LNCAP (cell line): ENCODE results near the gene CD74.

Source experiments
- TF ChIP-seq, protein P1 (sequence below): fragments of 450-650 bp; IDR thresholded peaks from 2 replicates; pipeline ENCODE4 v1.5.1; 2017; ENCODE audit warnings: mild to moderate bottlenecking

The CD74 gene

DNA sequence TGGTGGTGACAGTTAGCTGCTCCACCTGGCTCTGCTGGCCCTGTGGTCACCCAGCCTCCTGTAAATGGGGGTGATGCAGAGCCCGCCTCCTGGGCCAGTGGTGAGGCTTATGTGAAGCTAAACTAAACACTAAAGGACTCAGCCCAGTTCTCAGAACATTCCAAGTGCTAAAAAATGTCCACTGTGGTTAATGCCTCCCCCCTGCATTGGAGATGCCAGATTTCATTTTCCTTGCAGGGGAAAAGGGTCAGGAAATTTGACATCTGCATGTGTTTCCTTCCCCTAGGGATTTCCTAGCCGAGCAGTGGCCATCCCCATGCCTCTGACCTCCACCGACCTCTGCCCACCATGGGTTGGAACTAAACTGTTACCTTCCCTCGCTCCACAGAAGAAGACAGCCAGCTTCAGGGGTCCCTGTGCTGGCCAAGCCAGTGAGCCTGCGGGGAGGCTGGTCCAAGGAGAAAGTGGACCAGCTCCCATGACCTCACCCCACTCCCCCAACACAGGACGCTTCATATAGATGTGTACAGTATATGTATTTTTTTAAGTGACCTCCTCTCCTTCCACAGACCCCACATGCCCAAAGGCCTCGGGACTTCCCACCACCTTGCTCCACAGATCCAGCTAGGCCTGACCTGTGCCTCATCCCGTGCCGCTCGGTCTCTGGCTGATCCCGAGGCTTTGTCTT is 13.0 kb downstream of the CD74 start:
- TF ChIP-seq, protein P1, sequence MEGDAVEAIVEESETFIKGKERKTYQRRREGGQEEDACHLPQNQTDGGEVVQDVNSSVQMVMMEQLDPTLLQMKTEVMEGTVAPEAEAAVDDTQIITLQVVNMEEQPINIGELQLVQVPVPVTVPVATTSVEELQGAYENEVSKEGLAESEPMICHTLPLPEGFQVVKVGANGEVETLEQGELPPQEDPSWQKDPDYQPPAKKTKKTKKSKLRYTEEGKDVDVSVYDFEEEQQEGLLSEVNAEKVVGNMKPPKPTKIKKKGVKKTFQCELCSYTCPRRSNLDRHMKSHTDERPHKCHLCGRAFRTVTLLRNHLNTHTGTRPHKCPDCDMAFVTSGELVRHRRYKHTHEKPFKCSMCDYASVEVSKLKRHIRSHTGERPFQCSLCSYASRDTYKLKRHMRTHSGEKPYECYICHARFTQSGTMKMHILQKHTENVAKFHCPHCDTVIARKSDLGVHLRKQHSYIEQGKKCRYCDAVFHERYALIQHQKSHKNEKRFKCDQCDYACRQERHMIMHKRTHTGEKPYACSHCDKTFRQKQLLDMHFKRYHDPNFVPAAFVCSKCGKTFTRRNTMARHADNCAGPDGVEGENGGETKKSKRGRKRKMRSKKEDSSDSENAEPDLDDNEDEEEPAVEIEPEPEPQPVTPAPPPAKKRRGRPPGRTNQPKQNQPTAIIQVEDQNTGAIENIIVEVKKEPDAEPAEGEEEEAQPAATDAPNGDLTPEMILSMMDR = no peak

DNA sequence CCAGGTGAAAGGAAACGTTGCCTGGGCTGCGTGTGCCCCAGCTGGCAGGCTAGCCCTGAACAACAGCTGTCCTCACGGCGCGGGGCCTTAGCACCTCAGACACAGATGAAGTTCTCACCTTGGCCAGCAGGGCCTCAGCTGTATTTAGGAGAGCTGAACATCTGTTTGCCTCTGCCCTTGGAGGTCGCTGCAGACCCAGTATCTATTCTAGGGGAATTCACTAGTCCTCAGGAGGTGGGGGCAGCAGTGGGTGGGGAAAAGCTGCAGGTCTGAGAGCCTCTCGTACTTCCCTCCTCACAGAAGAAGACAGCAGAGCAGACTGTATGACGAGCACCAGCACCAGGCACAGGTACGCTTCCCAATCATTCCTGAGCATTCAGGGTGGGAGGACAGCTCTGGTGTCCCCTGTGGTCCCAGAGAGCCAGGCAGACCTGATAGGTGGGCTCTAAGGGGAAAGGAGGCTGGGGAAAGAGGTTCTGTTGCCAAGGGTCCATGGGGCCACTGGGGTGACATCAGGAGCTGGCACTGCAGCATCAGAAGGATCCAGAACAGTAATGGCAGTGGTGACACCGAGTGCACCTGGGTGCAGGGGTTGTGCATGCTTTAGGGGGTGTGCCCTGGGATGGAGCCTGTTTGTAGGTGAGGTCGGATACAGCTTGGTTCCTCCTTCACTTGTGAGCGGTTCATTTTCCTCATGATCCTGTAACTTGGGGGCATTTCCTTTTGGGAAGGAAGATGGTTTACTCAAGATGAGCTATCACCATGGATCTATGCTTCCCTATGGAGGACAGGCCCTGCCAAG is 13.8 kb downstream of the CD74 start:
- TF ChIP-seq, protein P1 = no peak

DNA sequence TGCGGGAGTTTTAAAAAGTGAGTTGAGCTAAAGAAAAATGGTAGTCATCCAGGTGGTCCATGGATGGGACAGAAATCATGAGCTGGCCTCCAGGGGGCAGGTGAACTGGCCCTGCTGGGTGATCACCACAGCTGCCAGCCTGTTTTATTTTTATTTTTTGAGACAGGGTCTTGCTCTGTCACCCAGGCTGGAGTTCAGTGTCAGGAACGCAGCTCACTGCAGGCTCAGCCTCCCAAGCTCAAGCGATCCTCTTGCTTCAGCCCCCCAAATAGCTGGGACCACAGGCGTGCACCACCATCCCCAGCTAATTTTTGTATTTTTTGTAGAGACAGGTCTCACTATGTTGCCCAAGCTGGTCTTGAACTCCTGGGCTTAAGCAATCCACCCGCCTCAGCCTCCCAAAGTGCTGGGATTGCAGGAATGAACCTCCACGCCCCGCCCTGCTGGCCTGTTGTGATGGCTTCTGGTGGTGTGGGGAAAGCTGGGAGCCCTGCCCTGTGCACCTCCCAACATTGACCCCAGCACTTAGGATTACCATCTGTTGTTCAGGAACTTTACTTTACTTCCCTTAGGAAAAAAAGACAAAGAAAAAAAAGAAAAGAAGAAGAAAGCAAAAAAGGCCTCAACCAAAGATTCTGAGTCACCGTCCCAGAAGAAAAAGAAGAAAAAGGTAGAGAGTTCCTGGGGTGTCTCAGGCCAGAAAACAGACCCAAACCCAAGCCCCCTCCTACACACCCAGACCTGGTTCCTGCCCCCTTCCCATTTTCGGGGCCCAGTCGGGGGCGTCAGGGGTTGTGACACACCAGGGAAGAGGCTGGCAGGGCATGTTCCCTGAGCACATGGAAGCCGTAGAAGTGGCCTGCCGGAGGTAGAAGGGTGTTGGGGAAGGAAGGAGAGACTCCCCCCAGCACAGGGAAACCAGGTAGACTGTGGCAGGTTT is 14.7 kb downstream of the CD74 start:
- TF ChIP-seq, protein P1 = no peak

DNA sequence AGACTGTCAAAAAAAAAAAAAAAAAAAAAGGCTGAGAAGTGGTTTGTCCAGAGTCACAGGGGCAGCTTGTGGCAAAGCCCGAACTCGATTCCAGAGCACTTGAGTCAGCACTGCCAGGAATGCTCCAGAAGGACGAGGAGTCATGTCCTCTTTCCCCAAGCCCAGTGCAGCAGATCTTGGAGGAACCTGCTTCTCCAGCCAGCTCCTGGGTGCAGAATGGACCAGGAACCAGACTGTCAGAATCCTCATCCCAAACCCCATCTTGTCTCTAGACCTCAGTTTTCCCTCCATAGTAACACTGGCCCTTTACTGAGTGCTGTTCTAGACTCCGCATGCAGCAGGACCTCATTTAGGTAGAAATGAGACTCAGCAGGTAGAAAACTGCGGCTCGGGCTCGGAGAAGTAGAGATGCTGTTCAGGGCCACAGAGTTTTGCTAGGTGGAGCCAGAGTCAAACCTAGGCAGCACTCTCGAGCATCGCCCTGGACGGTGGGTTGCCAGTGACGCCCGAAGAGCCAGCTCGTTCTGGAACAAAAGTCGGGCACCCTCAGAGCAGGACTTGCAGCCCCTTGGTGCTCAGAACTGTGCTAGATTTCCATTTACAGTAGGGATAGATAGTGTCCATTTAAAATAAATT is 15.4 kb downstream of the CD74 start:
- TF ChIP-seq, protein P1 = no peak

DNA sequence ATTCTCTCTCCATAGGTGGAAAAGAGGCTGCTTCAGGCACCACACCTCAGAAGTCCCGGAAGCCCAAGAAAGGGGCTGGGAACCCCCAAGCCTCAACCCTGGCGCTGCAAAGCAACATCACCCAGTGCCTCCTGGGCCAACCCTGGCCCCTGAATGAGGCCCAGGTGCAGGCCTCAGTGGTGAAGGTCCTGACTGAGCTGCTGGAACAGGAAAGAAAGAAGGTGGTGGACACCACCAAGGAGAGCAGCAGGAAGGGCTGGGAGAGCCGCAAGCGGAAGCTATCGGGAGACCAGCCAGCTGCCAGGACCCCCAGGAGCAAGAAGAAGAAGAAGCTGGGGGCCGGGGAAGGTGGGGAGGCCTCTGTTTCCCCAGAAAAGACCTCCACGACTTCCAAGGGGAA is 16.4 kb downstream of the CD74 start:
- TF ChIP-seq, protein P1 = no peak

DNA sequence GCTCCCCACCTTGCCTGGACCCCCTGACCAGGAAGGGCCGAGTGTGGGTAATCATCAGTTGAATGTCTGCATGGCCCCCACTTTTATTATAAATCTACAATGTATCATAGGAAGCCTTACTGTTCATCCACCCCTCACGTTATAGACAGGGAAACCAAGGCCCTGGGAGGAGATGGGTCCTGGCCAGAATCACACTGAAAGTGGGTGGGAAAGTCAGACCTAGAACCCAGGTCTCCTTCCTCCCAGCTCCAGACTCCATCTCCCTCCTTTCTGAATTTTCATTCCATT is 17.1 kb downstream of the CD74 start:
- TF ChIP-seq, protein P1 = no peak
